Activated naive CD8-positive, alpha-beta T cell (primary cell): ENCODE results near the gene ATP5PB.

ENCODE experiments used
- H3K27ac Mint-ChIP-seq: one replicate; pipeline ENCODE4 v1.8.0; 2021; ENCODE audit warnings: mixed read lengths
- H3K27me3 Mint-ChIP-seq: one replicate; pipeline ENCODE4 v1.8.0; 2021; ENCODE audit warnings: mixed read lengths
- H3K36me3 Mint-ChIP-seq: one replicate; pipeline ENCODE4 v1.8.0; 2021; ENCODE audit warnings: mixed read lengths
- H3K4me1 Mint-ChIP-seq: one replicate; pipeline ENCODE4 v1.8.0; 2021; ENCODE audit warnings: low read depth, mixed read lengths
- H3K4me3 Mint-ChIP-seq: one replicate; pipeline ENCODE4 v1.8.0; 2021; ENCODE audit warnings: mild to moderate bottlenecking, mixed read lengths
- H3K9me3 Mint-ChIP-seq: one replicate; pipeline ENCODE4 v1.8.0; 2021; ENCODE audit warnings: low read depth, mixed read lengths

The ATP5PB gene

GRCh38 chr1:111448918-111449702, at the start of gene ATP5PB, which contains the start of gene WDR77:
Gene ATP5PB (plus strand): TSS chr1:111449464. CDS start chr1:111449542, 78 bp downstream.
Gene WDR77 (minus strand): TSS chr1:111449256. CDS start chr1:111449169, 87 bp downstream.
- Mint-ChIP-seq H3K4me1 (peaks cover 79% of the 10 kb centered on the region), H3K27ac (peak within 1 kb of the TSS; percentile 99), H3K4me3 (peak within 1 kb of the TSS; percentile 100), H3K27me3 (no peaks in the 10 kb centered on the region), H3K9me3 (no peaks in the 10 kb centered on the region), H3K36me3 (peaks cover 24% of the 10 kb centered on the region)

- Mint-ChIP-seq H3K27ac (no peak overlapping the region), H3K27me3 (no peaks in the 10 kb centered on the region), H3K4me1 (peaks cover 14% of the 10 kb centered on the region), H3K36me3 (peaks cover 4% of the 10 kb centered on the region), H3K4me3 (no peak overlapping the region), H3K9me3 (no peaks in the 10 kb centered on the region)
These were observed 49.3 kb upstream of the ATP5PB start for GRCh38 chr1:111399792-111400610.

GRCh38 chr1:111402083-111402482, 47.2 kb upstream of the ATP5PB start:
- Mint-ChIP-seq H3K27me3 (no peaks in the 10 kb centered on the region), H3K4me3 (no peak overlapping the region), H3K36me3 (peaks cover 4% of the 10 kb centered on the region), H3K4me1 (peaks cover 34% of the 10 kb centered on the region), H3K9me3 (no peaks in the 10 kb centered on the region), H3K27ac (no peak overlapping the region)

GRCh38 chr1:111404588-111404987, 44.7 kb upstream of the ATP5PB start:
- H3K36me3 Mint-ChIP-seq = no peaks in the 10 kb centered on the region
- H3K9me3 Mint-ChIP-seq = no peaks in the 10 kb centered on the region
- no peaks in the 10 kb centered on the region for H3K27me3 Mint-ChIP-seq
- H3K27ac Mint-ChIP-seq = no peak overlapping the region
- H3K4me3 Mint-ChIP-seq = no peak overlapping the region
- peaks cover 33% of the 10 kb centered on the region for H3K4me1 Mint-ChIP-seq

GRCh38 chr1:111406321-111406768, 42.9 kb upstream of the ATP5PB start:
- no peaks in the 10 kb centered on the region for H3K27me3 Mint-ChIP-seq
- peak overlapping the region; percentile 3 for H3K4me3 Mint-ChIP-seq
- no peaks in the 10 kb centered on the region for H3K9me3 Mint-ChIP-seq
- peak overlapping the region; percentile 43 for H3K27ac Mint-ChIP-seq
- peaks cover 27% of the 10 kb centered on the region for H3K4me1 Mint-ChIP-seq
- H3K36me3 Mint-ChIP-seq = no peaks in the 10 kb centered on the region

- Mint-ChIP-seq H3K27me3 (no peaks in the 10 kb centered on the region), H3K27ac (peak overlapping the region; percentile 24), H3K4me3 (no peak overlapping the region), H3K9me3 (no peaks in the 10 kb centered on the region), H3K4me1 (peaks cover 25% of the 10 kb centered on the region), H3K36me3 (no peaks in the 10 kb centered on the region)
These were observed 42.0 kb upstream of the ATP5PB start for GRCh38 chr1:111407301-111407700.

- Mint-ChIP-seq H3K4me3 (no peak overlapping the region), H3K36me3 (peaks cover 16% of the 10 kb centered on the region), H3K9me3 (no peaks in the 10 kb centered on the region), H3K4me1 (no peaks in the 10 kb centered on the region), H3K27me3 (no peaks in the 10 kb centered on the region), H3K27ac (no peak overlapping the region)
These were observed 36.4 kb upstream of the ATP5PB start for GRCh38 chr1:111412839-111413238.

- no peaks in the 10 kb centered on the region for H3K9me3 Mint-ChIP-seq
- no peak overlapping the region for H3K4me3 Mint-ChIP-seq
- no peaks in the 10 kb centered on the region for H3K4me1 Mint-ChIP-seq
- peaks cover 30% of the 10 kb centered on the region for H3K36me3 Mint-ChIP-seq
- no peaks in the 10 kb centered on the region for H3K27me3 Mint-ChIP-seq
- H3K27ac Mint-ChIP-seq = no peak overlapping the region
These were observed 34.5 kb upstream of the ATP5PB start for GRCh38 chr1:111414756-111415155.

- no peaks in the 10 kb centered on the region for H3K27me3 Mint-ChIP-seq
- no peaks in the 10 kb centered on the region for H3K4me1 Mint-ChIP-seq
- no peak overlapping the region for H3K27ac Mint-ChIP-seq
- H3K4me3 Mint-ChIP-seq = no peak overlapping the region
- H3K36me3 Mint-ChIP-seq = peaks cover 34% of the 10 kb centered on the region
- H3K9me3 Mint-ChIP-seq = no peaks in the 10 kb centered on the region
These were observed 33.8 kb upstream of the ATP5PB start for GRCh38 chr1:111415461-111415860.

- H3K9me3 Mint-ChIP-seq = no peaks in the 10 kb centered on the region
- no peaks in the 10 kb centered on the region for H3K27me3 Mint-ChIP-seq
- no peak overlapping the region for H3K4me3 Mint-ChIP-seq
- H3K27ac Mint-ChIP-seq = no peak overlapping the region
- H3K36me3 Mint-ChIP-seq = peaks cover 42% of the 10 kb centered on the region
- H3K4me1 Mint-ChIP-seq = no peaks in the 10 kb centered on the region
These were observed 31.5 kb upstream of the ATP5PB start for GRCh38 chr1:111417755-111418154.

- H3K27me3 Mint-ChIP-seq = no peaks in the 10 kb centered on the region
- H3K36me3 Mint-ChIP-seq = peaks cover 41% of the 10 kb centered on the region
- no peak overlapping the region for H3K27ac Mint-ChIP-seq
- no peak overlapping the region for H3K4me3 Mint-ChIP-seq
- H3K4me1 Mint-ChIP-seq = no peaks in the 10 kb centered on the region
- no peaks in the 10 kb centered on the region for H3K9me3 Mint-ChIP-seq
These were observed 30.2 kb upstream of the ATP5PB start for GRCh38 chr1:111419037-111419436.

- Mint-ChIP-seq H3K4me3 (no peak overlapping the region), H3K9me3 (no peaks in the 10 kb centered on the region), H3K36me3 (peaks cover 45% of the 10 kb centered on the region), H3K27me3 (no peaks in the 10 kb centered on the region), H3K27ac (no peak overlapping the region), H3K4me1 (no peaks in the 10 kb centered on the region)
These were observed 28.9 kb upstream of the ATP5PB start for GRCh38 chr1:111420377-111420776.

- Mint-ChIP-seq H3K36me3 (peaks cover 33% of the 10 kb centered on the region), H3K27me3 (no peaks in the 10 kb centered on the region), H3K9me3 (no peaks in the 10 kb centered on the region), H3K4me1 (no peaks in the 10 kb centered on the region), H3K27ac (no peak overlapping the region), H3K4me3 (no peak overlapping the region)
These were observed 26.5 kb upstream of the ATP5PB start for GRCh38 chr1:111422546-111423391.

- Mint-ChIP-seq H3K4me1 (no peaks in the 10 kb centered on the region), H3K4me3 (no peak overlapping the region), H3K27ac (no peak overlapping the region), H3K27me3 (no peaks in the 10 kb centered on the region), H3K36me3 (peaks cover 21% of the 10 kb centered on the region), H3K9me3 (no peaks in the 10 kb centered on the region)
These were observed 25.0 kb upstream of the ATP5PB start for GRCh38 chr1:111424281-111424680.
